Esophagus muscularis mucosa (tissue), 3 donors: ENCODE results near the gene COIL.

Source experiments
- POLR2A ChIP-seq: fragments of 450-650 bp; IDR thresholded peaks from one replicate; pipeline ENCODE4 v1.6.1; 2017; ENCODE audit warnings: antibody characterized with exemption, moderate library complexity, mild to moderate bottlenecking, low read depth
- TF ChIP-seq, protein P1 (sequence below), 3 experiments: fragments of 200-600 bp in 2 of 3; fragments of 450-650 bp in 1 of 3; sonication (generic) in 2 of 3; IDR thresholded peaks; one replicate each; pipeline ENCODE4 v1.5.1; 2017 to 2019; ENCODE audit warnings: antibody characterized with exemption in 3 of 3, mild to moderate bottlenecking in 2 of 3, moderate library complexity in 1 of 3

DNA sequence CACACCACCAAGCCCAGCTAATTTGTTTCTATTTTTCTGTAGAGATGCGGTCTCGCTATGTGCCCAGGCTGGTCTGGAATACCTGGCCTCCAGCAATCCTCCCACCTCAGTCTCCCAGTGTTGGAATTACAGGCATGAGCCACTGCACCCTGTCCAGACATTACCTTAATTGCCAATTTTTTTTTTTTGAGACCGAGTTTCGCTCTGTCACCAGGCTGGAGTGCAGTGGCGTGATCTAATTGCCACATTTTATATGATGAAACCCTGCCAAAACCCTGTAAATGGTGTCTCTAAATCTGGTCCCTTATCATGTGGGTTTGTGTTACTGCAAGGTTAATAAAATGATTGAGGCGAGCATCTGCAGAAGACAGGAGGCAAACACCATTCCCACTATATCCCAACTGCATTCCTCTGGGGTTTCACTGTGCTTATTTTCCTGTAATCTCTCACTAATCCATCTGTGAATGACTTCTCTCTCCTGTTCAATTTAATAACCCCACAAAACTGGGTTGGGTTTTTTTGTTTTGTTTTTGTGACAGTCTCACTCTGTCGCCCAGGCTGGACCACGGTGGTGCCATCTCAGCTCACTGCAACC, 27.6 kb downstream of the COIL start:
- TF ChIP-seq, protein P1, sequence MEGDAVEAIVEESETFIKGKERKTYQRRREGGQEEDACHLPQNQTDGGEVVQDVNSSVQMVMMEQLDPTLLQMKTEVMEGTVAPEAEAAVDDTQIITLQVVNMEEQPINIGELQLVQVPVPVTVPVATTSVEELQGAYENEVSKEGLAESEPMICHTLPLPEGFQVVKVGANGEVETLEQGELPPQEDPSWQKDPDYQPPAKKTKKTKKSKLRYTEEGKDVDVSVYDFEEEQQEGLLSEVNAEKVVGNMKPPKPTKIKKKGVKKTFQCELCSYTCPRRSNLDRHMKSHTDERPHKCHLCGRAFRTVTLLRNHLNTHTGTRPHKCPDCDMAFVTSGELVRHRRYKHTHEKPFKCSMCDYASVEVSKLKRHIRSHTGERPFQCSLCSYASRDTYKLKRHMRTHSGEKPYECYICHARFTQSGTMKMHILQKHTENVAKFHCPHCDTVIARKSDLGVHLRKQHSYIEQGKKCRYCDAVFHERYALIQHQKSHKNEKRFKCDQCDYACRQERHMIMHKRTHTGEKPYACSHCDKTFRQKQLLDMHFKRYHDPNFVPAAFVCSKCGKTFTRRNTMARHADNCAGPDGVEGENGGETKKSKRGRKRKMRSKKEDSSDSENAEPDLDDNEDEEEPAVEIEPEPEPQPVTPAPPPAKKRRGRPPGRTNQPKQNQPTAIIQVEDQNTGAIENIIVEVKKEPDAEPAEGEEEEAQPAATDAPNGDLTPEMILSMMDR (IDR thresholded peaks at IDR 0.05), result no peak
- no peak for TF ChIP-seq POLR2A
